Body of pancreas (tissue), 4 donors: ENCODE results near the gene CSMD2.

Experiments used
- CTCF ChIP-seq, 7 experiments: fragments of 450-650 bp in 4 of 7; fragments of 200-600 bp in 3 of 7; sonication (generic) in 3 of 7; IDR thresholded peaks; one replicate each; pipeline ENCODE4 v1.5.1; 2016 to 2019; ENCODE audit warnings: antibody characterized with exemption in 7 of 7
- POLR2A ChIP-seq, 3 donors: fragments of 450-650 bp; IDR thresholded peaks; one replicate each; pipeline ENCODE4 v1.6.1; 2016; ENCODE audit warnings: antibody characterized with exemption in 3 of 3, mild to moderate bottlenecking in 2 of 3

GRCh38 chr1:33541966-33542365 is 623.1 kb downstream of the CSMD2 start:
- TF ChIP-seq CTCF (IDR thresholded peaks at IDR 0.05) (no peak), POLR2A (IDR thresholded peaks at IDR 0.05) (no peak)
